ENCODE measurements around the gene MRPS6.

MRPS6 gene

DNA sequence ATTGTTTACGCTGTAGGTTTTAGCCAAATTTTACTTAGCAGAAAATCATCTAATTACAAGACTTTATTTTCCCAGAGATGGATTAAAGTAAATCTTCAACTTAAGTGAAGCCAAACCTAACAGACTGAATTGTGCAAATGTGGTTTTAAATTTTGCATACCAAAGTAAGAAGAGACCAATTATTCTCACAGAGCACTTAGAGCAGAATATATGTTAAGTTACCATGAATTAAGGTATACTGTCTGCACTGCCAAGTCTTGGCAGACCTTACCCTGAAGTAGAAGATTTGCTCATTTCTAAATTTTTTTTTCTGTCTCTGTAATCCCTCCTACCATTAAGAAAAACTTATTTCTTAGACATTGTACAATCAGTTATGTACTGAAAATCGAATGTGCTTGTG is 24.1 kb downstream of the MRPS6 start:
- in situ Hi-C loops (cut with MboI; ENCODE audit: low sequenced_read_pairs), result no loop called here

DNA sequence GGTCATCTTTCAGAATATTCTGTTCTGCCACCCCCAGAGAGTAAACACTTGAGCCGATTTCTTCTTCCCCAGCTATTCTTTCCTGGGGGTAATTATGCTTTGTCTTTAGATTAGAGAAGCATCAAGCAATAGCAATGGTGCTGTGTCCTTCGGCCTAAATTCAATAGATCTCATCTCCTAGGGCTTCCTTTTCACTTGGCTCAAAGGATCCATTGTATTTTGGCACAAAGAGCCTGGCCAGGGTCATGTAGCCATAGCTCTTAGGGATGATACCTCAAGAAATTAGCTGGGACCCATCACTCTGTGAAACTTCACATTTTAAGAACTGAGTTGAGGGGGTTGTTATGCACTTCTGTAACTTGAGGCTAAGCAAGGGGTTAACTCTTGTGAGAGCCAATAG is 27.0 kb downstream of the MRPS6 start:
- in situ Hi-C loops (cut with MboI; ENCODE audit: low sequenced_read_pairs), result no loop called here

DNA sequence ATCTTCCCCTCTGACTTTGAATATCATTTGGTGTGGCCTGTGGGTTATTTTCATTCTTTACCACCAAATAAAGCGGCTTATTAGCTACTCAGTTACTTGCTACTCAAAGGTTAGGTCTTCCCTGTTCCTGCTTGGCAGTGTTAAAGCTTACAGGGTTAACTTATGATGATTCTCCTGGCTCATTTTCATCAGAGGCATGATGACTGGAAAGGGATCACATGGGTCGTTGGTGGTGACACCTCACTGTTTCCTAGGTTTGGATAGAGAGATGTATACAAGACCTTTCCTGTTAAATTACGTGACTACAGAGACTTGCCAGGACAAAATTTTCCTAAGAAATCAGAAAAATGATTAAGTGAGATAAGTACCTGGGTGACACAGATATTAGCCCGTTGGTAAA is 27.4 kb downstream of the MRPS6 start:
- in situ Hi-C loops (cut with MboI; ENCODE audit: low sequenced_read_pairs), result no loop called here

DNA sequence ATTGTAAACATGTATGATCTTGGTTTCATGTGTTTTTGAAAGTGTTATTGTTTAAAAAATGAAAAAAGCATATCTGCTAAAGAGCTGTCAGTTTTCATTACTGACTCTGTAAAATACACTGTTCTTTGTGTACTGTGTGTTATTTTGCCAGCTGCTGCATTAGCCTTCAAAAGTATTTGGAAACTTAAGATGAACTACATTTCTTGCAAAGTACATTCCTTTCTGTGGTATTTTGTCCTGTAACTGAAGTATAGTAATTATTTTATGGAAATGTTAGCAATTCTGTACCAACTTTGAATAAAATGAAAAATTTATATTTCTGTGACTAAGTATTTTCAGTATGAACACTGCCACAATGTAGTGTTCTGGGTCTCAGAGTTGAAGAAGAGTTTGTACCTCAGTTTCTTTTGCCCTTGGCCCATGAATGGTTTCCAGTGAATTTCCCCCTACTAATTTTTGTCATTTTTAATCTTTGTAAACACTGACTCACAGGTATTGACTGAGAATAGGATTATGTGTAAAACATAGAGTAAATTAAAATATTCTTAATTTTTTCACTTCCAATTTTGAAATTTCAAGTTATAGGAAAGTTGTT is 32.7 kb downstream of the MRPS6 start:
- in situ Hi-C loops (cut with MboI; ENCODE audit: low sequenced_read_pairs), result no loop called here

DNA sequence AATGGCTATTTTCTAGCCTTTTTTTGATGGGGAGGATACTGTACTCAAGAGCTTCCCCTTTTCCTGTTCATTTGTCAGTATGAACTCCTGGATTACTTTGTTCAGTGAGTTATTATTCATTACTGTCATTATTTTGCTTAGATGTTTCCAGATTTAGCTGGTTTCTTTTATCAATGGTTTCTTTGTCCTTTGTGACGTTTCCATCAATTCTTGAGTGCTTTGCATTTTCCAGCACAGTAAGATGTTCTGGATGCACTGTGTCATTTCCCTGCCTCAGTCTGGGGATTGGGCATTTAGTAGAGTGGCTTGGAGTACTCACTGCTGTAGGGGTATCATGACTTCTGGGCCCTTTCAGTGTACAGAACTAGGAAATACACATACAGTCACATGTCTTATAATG is 34.2 kb downstream of the MRPS6 start:
- in situ Hi-C loops (cut with MboI; ENCODE audit: low sequenced_read_pairs), result no loop called here

DNA sequence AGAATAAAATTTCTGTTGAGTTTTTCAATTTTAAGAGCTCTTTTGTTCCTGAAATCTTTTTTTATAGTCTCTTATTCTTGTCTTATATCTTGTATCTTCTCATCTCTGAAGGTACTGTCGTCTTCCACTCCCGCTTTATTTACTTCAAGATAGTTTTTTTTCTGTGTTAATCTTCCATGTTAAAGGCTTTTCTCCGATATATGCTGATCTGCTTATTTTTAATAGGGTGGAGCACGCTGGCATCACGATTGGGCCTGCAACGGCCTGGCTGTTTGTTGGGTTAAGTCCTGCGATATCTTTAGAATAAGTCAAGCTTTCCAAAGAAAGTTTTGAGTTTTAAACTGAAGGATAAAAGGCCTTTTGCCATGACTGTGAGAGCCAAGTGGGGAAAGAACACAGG is 35.7 kb downstream of the MRPS6 start:
- in situ Hi-C loops (cut with MboI; ENCODE audit: low sequenced_read_pairs), result no loop called here

DNA sequence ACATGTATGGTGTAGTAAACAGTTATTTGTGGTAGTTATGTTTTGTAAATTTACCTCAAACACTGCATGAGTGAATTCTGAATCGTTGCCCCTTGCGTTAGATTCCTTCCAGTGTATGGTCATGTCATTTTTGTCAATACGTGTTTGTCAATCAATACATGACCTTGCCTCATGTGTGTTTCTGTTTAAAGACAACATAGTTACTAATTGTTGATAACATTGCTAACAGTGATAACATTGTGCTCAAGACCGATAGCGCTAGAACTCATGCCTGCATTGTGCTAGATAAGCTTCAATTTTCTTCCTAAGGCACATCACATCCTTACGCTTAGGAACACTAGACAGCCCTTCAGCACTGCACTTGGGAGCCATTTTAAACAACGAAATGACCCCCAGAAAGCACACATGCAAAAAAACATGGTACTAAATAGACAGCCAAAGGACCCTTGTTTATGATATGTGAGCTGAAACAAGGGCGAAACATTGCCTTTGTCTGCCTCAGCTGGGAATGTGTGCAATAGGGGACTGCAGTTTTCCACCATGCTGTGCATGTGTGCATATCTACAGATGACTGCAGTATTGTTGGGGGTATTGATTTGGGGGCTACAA is 37.3 kb downstream of the MRPS6 start:
- in situ Hi-C loops (cut with MboI; ENCODE audit: low sequenced_read_pairs), result no loop called here

DNA sequence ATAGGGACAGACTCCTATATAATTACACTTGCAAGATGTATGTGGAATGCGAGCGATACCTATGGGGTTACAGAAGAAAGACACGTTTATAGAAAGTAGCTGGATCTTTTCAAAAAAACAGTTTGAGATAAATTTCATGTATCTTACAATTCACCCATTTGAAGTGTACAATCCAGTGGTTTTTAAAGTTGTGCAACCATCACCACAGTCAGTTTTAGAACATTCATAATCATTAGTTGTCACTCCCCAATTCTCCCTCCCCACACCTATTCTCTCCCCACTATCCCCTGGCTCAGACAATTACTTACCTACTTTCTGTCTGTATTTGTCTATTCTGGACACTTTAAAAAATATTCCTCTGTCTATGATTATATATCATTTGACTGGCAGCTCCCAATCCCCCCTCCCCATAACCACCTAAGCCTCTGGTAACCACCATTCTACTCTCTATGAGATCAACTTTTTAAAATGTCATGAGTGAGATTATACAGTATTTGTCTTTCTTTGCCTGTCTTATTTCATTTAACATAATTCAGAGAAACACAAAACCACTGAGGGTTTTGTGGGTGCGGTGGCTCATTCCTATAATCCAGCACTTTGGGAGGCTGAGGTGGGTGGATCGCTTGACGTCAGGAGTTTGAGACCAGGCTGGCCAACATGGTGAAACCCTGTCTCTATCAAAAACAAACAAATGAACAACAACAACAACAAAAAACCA is 39.1 kb downstream of the MRPS6 start:
- in situ Hi-C loops (cut with MboI; ENCODE audit: low sequenced_read_pairs), result no loop called here

DNA sequence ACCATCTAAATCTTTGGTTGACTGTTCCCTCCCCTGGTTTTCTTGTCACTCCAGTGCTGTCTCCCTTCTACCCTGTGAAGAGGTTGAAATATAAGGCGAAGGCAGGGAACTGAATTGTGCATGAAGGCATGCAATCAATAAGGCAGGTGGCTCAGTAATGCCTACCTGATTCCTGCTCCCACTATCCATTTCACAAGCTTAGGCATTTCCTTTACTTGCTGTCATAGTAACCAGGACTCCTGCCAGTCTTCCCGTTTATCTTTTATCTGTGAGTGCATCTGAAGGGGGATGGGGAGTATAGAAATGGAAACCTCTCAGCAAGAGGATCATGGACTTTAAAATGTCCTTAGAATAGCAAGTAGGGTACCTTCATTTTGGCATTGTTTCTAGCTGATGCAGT is 40.5 kb downstream of the MRPS6 start:
- in situ Hi-C loops (cut with MboI; ENCODE audit: low sequenced_read_pairs), result no loop called here

DNA sequence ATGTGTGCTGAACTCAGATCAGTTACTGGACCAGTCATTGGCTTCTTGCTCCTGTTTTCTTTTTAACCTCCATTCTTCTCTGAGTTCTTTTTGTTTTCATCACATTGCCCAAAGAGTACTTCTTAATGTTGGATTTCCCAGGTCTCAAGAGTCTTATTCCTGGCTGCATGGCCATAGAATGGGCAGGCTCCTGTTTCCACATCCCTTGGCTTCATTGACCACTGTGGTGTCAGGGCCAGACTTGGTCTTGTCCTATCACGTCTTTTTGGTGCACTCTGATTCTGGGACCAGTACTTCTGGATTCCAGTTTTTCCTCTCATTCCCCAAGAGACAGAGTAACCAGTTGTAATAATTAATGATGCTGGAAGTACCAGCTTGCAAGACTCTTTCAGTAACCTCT is 41.8 kb downstream of the MRPS6 start:
- in situ Hi-C loops (cut with MboI; ENCODE audit: low sequenced_read_pairs), result no loop called here

DNA sequence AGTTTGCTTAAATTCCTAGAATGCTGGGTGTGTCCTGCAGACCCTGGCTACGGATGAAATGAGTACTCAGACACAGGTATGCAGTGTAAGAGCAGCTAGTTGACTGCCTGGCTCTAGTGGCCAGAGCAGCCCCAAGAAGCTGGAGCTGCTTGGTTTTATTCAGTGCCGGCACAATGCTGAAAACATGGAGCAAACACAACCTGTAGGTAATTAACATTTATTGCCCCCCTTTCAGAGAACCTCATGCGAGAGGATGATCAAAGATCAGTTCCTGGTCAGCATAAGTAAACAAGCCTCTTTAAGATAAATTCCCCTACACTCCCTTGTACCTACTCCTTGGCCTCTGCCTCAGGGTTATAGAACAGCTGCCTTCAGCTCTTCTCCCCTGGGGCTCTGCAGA is 43.2 kb downstream of the MRPS6 start:
- in situ Hi-C loops (cut with MboI; ENCODE audit: low sequenced_read_pairs), result no loop called here

DNA sequence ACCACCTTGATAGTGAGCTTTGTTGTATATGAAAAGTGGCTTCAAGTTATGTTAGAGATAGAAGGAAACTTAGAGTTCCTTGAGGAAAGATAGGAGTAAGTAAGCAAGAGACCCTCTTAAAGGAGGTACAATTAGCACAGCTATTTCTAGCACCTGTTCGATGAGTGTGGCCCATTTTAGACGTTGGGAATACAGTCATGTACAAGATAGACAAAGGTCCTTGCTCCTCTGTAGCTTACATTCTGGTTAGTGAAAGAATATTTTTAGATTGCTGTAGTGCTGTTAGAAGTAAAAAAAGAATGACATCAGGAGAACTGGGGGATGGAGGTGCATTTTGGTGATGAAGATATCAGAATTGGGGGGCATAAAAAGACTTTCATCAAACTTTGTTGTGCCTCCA is 47.5 kb downstream of the MRPS6 start:
- in situ Hi-C loops (cut with MboI; ENCODE audit: low sequenced_read_pairs), result no loop called here

DNA sequence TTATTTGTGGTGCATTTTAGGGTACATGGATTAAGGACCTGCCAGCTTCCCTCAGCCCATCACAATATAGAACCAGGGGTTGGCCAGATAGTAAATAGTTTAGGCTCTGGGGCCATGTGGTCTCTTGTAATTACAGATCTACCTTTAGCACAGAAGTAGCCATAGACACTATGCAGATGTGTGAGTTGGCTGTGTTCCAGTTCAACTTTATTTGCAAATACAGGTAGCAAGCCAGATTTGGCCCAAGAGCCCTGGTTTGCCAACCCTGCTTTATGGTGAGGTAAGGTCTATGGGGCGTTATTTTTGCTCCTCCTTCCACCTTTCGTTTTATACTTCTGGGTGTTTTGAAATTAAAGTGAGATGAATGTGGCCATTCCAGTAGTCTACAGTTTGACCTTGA is 48.7 kb downstream of the MRPS6 start:
- in situ Hi-C loops (cut with MboI; ENCODE audit: low sequenced_read_pairs), result no loop called here

DNA sequence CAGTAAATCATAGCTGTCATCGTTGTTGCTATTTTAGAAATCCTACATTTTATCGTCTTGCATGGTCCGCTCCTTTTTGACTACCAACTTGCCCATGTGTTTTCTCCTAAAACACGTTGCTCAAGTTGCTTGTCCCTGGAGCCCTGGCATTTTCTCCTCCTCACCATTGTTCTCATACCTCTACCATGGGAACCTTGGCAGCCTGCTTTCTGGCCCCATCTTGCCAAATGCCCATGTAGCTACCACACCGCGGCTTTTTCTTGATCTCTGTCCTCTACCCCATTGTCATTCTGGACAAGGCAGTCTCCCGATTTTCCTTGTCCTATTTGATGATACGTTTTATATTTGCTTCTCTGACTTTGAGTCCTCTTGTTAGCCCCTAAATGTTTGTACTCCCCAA is 50.2 kb downstream of the MRPS6 start:
- in situ Hi-C loops (cut with MboI; ENCODE audit: low sequenced_read_pairs), result no loop called here

DNA sequence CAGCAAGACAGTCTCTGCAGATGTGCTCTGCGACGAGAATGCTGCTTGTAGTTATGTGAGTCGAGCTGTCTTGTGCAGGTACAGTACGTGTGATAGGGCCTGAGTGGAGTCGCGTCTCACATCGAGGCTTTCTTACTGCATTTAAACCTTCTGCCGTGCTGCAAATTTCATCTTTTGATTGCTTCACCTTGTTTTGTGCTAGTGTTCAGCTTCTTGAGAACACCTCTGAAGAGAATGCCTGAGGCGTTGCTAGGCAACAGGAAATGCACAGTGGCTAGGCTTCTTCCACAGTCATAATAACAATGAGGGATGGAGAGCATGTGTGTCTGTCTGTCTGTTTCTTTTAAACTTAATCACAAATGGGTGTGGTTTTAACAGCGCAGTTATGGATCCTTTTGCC is 52.9 kb downstream of the MRPS6 start:
- in situ Hi-C loops (cut with MboI; ENCODE audit: low sequenced_read_pairs), result no loop called here

DNA sequence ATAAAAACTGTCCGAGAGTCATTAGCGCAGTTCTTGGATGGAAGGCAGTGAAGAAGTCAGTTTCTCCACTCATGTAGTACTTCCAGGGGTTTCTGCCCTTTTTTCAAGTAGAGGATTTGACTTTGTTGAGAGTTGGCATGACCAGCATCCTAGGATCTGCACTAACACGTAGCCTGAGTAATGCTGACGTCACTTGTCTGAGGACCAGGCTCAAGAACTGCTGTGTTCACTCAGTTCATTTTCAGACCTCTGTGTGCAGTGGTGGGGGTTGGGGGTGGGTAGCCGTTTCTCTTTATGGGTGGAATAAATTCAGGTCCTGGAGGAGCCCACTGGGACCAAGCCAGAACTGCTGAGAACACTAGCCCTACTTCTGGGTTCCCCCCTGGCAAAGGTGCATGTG is 53.3 kb downstream of the MRPS6 start:
- in situ Hi-C loops (cut with MboI; ENCODE audit: low sequenced_read_pairs), result no loop called here

DNA sequence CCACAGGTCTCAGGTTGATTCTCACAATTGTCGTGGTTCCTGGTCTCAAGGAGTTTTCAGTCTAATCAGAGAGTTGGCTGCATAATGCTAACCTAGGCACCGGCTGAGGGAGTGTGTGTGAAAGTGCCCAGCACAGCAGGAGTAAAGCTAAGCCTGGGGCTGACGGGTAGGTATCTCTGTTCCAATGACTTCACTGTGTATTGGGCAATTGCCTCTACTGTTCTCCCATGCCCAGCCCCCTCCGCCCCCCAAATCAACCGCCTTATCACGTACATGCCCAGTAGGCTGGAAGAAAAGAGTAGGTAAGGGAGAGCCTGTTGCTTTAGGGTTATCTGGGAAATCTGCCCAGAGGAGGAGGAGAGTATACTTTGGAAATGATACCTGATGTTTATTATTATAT is 54.7 kb downstream of the MRPS6 start:
- in situ Hi-C loops (cut with MboI; ENCODE audit: low sequenced_read_pairs), result no loop called here

DNA sequence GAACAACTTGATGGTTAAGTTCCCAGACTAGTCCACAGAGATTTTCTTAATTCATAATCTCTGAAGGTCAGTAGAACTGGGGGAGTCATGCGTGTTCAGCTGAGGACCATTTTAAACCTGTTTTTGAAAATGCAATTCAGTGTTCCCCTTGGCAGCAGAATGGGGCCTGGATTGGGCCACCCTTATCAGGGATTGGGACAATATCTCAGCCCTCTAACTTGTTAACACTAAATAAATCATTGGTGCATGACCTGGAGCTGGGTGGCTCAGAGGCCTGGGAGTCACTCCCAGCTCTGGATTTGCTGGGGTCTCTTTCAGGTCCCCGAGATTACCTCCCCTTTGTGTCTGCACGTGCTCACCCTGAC is 55.3 kb downstream of the MRPS6 start:
- in situ Hi-C loops (cut with MboI; ENCODE audit: low sequenced_read_pairs), result no loop called here

DNA sequence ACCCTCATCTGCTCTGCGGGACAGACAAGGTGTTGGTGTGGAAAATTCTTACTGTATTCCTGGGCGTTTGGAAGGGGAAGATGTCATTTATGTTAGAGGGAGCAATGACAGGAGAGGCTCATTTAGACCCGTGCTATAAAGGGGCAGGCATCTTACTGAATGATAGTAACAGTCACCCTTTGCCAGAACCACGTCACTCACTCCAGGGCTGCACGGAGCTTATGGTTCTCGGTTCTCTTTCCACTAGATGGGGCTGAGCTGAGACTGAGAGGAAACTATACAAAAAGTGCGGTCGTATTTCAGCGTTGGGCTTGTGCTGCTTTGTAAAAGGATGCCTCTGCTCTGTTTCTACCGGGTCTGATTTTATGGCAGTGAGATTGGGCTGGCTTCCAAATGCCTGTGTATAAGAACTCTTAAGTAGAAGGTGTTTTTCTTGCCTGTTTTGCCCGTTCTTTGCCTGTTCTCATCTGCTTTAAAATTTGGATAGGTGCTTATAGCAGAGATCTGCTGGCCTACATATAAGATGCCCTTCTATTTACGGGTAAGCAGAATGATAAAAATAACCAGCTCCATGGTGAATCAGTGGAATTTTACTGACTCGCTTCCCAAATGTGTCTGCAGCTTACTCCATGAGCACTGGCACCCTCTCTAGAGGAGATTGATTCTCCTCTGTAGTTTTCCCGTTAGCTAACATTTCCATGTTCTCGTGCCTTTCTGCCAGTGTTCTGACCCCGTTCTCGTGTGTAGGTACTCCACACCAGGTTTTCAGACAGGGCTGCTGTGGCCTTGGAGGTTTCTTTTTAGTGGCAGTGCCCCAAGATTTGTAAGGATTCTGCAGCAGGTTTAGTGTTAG is 55.9 kb downstream of the MRPS6 start:
- in situ Hi-C loops (cut with MboI; ENCODE audit: low sequenced_read_pairs), result no loop called here

DNA sequence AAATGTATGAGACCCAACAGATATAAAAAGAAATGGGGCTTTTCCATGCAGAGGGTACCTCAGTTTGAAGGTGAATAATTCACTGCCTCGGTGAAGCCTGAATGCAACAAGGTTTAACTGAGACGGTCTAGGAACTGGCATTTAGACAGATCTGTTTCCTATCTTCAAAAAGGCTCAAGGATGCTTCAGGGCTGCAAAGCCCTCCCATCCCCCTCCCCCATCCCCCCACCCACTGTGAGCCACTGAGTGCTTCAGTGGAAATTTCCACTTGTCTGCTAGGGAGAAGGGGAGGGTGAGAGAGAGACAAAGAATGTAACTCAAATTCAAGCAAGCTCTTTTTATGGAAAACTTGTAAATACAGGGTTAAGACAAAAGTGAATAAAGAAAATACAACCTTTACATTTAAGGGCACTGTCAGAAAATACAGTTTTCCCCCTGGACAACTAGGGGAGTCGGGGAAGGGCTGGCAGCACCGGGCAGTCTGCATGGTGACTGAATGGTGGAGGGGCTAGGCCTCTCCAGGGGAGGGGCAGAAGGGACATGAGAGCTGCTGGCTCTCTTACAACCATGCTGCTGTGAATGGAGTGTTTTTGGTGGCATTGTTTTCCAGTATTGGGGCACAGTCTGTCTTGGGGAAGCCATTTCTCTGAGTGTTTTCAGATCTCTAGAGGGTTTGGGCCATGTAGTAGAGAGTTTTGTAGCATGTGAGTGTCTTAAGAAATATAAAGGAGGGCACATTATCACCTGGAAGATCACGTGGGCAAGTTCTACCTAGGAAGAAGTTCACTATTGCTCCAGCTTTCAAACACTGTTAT is 56.7 kb downstream of the MRPS6 start:
- in situ Hi-C loops (cut with MboI; ENCODE audit: low sequenced_read_pairs), result no loop called here

DNA sequence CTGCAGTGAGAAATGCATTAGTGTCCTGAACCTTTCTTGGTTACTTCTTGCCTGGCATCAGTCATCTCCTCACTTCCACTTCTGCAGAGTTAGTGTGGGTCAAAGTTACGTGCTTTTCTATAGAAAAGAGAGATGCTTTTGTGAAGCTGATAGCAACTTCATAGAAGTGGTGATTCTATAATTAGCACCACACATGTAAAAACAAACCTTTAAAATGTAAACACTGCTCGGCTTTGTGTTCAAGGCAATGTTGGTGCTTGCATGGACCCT is 57.3 kb downstream of the MRPS6 start:
- in situ Hi-C loops (cut with MboI; ENCODE audit: low sequenced_read_pairs), result no loop called here
